ENCODE results near the gene PIGB.
"Not testable (repeated sequence)": the region's sequence is repeated elsewhere in the genome, so short reads cannot be mapped to it uniquely, and the experiment has no call there.

The PIGB gene

GRCh38 chr15:55381595-55381994, 62.6 kb downstream of the PIGB start:
- DNase-seq (ENCODE audit: low spot score): no peak

DNA sequence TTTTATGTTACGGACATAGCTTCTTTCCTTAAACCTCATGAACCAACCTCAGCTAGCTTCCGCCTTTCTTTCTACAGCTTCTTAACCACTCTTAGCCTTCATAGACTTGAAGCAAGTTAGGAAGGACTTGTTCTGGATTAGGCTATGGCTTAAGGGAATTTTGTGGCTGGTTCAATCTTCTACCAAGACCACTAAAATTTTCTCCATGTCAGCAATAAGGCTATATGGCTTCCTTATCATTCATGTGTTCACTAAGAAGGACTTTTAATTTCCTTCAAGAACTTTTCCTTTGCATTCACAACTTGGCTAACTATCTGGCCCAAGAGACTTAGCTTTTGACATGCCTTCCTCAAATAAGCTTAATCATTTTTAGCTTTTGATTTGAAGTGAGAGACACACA, 64.7 kb downstream of the PIGB start:
- DNase-seq (ENCODE audit: low spot score): no peak

DNA sequence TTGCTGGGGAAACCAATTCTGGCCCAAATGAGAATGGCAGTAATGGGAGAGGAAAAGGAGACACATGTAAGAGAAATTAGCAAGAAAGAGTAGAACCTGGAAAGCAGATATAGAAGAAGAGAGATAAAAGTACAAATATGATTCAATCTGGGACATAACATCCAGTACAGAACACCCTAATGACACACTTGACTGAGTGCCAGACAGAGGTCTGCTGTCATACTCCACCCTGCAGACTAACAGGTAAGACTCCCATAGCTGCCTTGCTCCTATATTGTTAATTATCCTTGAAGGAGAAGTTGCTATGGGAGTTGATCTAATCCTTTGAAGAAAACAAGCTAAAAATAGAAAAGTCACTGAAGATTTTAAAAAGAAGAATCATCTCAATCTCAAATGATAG, 68.0 kb downstream of the PIGB start:
- no peak for DNase-seq (ENCODE audit: low spot score)

- no peak for DNase-seq (ENCODE audit: low spot score)
Measured at GRCh38 chr15:55389264-55389607, 70.2 kb downstream of the PIGB start.

DNA sequence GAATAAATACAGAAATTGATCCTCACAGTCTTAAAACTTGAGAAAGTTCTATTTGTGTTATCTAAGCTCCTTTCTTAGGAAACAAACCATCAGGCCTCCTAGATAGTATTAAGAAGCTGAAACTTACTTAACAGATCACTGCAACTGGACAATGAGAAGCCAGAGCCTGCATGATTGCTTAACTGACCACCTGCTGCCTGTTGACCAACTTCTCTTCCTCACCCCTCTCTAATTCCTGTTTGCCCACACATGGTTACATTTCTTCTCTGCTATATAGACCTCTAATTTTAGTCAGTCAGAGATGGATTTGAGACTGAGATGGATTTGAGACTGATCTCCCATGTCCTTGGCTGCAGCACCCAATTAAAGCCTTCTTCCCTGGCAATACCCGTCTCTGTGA, 75.7 kb downstream of the PIGB start:
- no peak for DNase-seq (ENCODE audit: low spot score)

- DNase-seq (ENCODE audit: low spot score): no peak
Measured at GRCh38 chr15:55398243-55398642, 79.2 kb downstream of the PIGB start.

DNA sequence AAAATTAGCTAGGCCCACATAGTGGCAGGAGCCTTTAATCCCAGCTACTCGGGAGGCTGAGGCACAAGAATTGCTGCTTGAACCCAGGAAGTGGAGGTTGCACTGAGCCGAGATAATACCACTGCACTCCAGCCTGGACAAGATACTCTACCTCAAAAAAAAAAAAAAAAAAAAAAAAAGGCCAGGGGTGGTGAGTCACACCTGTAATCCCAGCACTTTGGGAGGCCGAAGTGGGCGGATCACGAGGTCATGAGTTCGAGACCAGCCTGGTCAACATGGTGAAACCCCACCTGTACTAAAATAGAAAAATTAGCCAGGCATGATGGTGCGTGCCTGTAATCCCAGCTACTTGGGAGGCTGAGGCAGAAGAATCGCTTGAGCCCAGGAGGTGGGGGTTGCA, 81.0 kb downstream of the PIGB start:
- DNase-seq (ENCODE audit: low spot score): not testable (repeated sequence)

- no peak for DNase-seq (ENCODE audit: low spot score)
Measured at GRCh38 chr15:55401786-55402246, 82.8 kb downstream of the PIGB start.

- DNase-seq (ENCODE audit: low spot score): no peak
Measured at GRCh38 chr15:55402707-55403106, 83.7 kb downstream of the PIGB start.

DNA sequence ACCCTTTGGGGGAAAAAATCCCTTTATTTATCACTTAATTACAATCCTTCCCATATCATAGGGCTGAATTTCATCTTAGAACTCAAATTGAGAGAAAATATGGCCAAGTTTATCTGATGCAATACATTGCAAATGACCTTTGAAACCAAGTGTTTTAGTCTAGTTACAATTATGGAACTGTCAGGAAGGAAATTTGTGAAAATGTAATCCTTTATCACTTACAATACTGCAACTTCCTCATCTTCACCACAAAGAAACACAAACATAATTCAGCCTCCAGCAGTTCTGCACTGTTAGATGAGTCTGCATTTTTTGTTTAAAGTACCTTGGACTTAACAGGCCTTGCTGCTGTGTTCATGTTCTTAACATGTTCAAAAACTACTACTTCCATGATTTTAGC, 84.5 kb downstream of the PIGB start:
- no peak for DNase-seq (ENCODE audit: low spot score)

Data from globus pallidus (tissue), 1 donor.